MM.1S (cell line): ENCODE results near the gene DPY19L3.

ENCODE experiments used
- DNase-seq: peaks from one replicate; pipeline ENCODE4 v3.0.0-alpha.2; 2015
- H2AFZ ChIP-seq: fragments of 300-600 bp; sonication (generic); 2 replicates; pipeline ENCODE4 v1.6.0; 2016; ENCODE audit warnings: antibody characterized with exemption, low read length
- H3F3A ChIP-seq: fragments of 300-600 bp; sonication (generic); 2 replicates; pipeline ENCODE4 v1.6.1; 2016; ENCODE audit warnings: mild to moderate bottlenecking, antibody characterized with exemption, low read length, moderate library complexity, mixed read lengths; ENCODE audit not compliant: insufficient read depth
- H3K27ac ChIP-seq: fragments of 300-600 bp; sonication (generic); 2 replicates; pipeline ENCODE4 v1.5.1; 2016; ENCODE audit warnings: mild to moderate bottlenecking, low read length
- H3K27me3 ChIP-seq: fragments of 300-600 bp; sonication (generic); replicated peaks from 2 replicates; pipeline ENCODE4 v1.6.0; 2016; ENCODE audit warnings: low read length; ENCODE audit not compliant: insufficient read depth
- H3K36me3 ChIP-seq: fragments of 300-600 bp; sonication (generic); replicated peaks from 2 replicates; pipeline ENCODE4 v1.6.1; 2016; ENCODE audit warnings: mild to moderate bottlenecking, low read length, mixed read lengths; ENCODE audit not compliant: insufficient read depth
- H3K4me1 ChIP-seq: fragments of 300-600 bp; sonication (generic); 2 replicates; pipeline ENCODE4 v1.6.1; 2016; ENCODE audit warnings: low read length, mixed read lengths
- H3K4me2 ChIP-seq: fragments of 300-600 bp; sonication (generic); 2 replicates; pipeline ENCODE4 v1.6.0; 2016; ENCODE audit warnings: low read depth, low read length
- H3K4me3 ChIP-seq: fragments of 300-600 bp; sonication (generic); 2 replicates; pipeline ENCODE4 v1.5.1; 2016; ENCODE audit warnings: low read length, mixed read lengths
- H3K79me2 ChIP-seq: fragments of 300-600 bp; sonication (generic); 2 replicates; pipeline ENCODE4 v1.6.1; 2016; ENCODE audit warnings: mixed run types, low read length, mixed read lengths
- H3K9ac ChIP-seq: fragments of 300-600 bp; sonication (generic); 2 replicates; pipeline ENCODE4 v1.6.1; 2016; ENCODE audit warnings: low read length, mixed read lengths
- H3K9me2 ChIP-seq: fragments of 300-600 bp; sonication (generic); replicated peaks from 2 replicates; pipeline ENCODE4 v1.6.1; 2016; ENCODE audit warnings: mild to moderate bottlenecking, low read length, mixed read lengths; ENCODE audit not compliant: insufficient read depth
- H3K9me3 ChIP-seq: fragments of 300-600 bp; sonication (generic); replicated peaks from 2 replicates; pipeline ENCODE4 v1.6.1; 2016; ENCODE audit warnings: mild to moderate bottlenecking, low read length, mixed read lengths; ENCODE audit not compliant: insufficient read depth
- H4K20me1 ChIP-seq: fragments of 300-600 bp; sonication (generic); 2 replicates; pipeline ENCODE4 v1.6.1; 2016; ENCODE audit warnings: mild to moderate bottlenecking, low read length, moderate library complexity, mixed read lengths; ENCODE audit not compliant: insufficient read depth
- EZH2 ChIP-seq: fragments of 300-600 bp; sonication (generic); optimal IDR thresholded peaks from 2 replicates; pipeline ENCODE3; 2017; ENCODE audit warnings: low read depth, mild to moderate bottlenecking, antibody characterized with exemption, low read length, mixed read lengths
- EZH2phosphoT487 ChIP-seq: fragments of 300-600 bp; sonication (generic); IDR thresholded peaks from 2 replicates; pipeline ENCODE4 v1.6.1; 2018; ENCODE audit warnings: antibody characterized with exemption, low read length
- TF ChIP-seq, protein P1 (sequence below): fragments of 300-600 bp; sonication (generic); IDR thresholded peaks from 2 replicates; pipeline ENCODE4 v1.5.1; 2016; ENCODE audit warnings: antibody characterized with exemption, low read length, mixed read lengths

Gene DPY19L3

DNA sequence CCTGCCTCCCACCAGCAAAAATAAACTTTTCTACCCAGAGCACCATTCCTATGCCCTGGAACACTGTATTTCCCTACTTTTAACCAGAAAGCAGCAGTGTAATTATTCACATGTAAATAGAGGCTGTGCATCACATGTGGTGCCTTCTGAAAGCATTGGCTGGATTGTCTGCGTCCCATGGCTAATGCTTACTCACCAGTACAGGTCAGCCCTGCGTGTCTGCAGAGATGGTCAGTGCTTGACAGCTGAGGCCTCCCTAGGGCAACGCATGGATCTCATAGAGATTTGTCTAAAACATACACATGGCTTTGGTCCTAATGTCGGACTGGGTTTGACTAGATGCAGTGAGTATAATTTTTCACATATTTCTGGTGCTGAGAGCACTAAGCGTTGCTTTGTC, 64.2 kb downstream of the DPY19L3 start:
- DNase-seq: no peak
- H3K36me3 ChIP-seq: no peaks in the 10 kb centered on the region

DNA sequence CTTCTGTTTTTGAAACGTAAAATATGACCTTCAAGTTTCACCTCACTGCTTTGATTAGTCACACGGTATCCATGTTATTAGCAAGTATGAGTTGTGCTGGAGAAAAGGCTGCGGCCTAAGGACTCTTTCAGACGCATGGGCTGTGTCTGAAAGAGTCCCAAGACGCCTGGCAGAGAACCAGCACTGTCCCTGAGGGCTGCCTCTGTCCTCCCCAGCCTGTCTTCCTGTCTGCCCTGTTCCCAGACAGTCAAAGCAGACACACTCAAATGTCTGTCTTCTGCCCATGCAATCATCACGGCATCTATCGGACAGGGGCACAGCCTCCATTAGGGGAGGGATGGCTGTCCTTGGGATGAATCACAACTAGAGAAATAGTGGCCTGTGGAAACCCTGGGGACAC, 65.5 kb downstream of the DPY19L3 start:
- Histone ChIP-seq H3K9me2 (no peaks in the 10 kb centered on the region), H3K27me3 (no peaks in the 10 kb centered on the region), H3F3A (no peaks in the 10 kb centered on the region), H3K4me3 (no peak overlapping the region), H3K27ac (no peak overlapping the region), H2AFZ (no peak overlapping the region), H3K4me2 (no peak overlapping the region), H3K9me3 (no peaks in the 10 kb centered on the region), H4K20me1 (no peaks in the 10 kb centered on the region), H3K9ac (no peak overlapping the region), H3K36me3 (no peaks in the 10 kb centered on the region), H3K79me2 (no peaks in the 10 kb centered on the region), H3K4me1 (no peaks in the 10 kb centered on the region)
- no peak for DNase-seq
- TF ChIP-seq, protein P1, sequence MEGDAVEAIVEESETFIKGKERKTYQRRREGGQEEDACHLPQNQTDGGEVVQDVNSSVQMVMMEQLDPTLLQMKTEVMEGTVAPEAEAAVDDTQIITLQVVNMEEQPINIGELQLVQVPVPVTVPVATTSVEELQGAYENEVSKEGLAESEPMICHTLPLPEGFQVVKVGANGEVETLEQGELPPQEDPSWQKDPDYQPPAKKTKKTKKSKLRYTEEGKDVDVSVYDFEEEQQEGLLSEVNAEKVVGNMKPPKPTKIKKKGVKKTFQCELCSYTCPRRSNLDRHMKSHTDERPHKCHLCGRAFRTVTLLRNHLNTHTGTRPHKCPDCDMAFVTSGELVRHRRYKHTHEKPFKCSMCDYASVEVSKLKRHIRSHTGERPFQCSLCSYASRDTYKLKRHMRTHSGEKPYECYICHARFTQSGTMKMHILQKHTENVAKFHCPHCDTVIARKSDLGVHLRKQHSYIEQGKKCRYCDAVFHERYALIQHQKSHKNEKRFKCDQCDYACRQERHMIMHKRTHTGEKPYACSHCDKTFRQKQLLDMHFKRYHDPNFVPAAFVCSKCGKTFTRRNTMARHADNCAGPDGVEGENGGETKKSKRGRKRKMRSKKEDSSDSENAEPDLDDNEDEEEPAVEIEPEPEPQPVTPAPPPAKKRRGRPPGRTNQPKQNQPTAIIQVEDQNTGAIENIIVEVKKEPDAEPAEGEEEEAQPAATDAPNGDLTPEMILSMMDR: no peak
- TF ChIP-seq EZH2phosphoT487 (no peak), EZH2 (no peak)

More for the DNA sequence above, 64.2 kb downstream of the DPY19L3 start:
- Histone ChIP-seq H3K9me2 (no peaks in the 10 kb centered on the region), H3K4me2 (no peak overlapping the region), H3K4me3 (no peak overlapping the region), H3K27me3 (no peaks in the 10 kb centered on the region), H3K9me3 (no peaks in the 10 kb centered on the region), H3K27ac (no peak overlapping the region), H3K79me2 (no peaks in the 10 kb centered on the region), H4K20me1 (no peaks in the 10 kb centered on the region), H3F3A (no peaks in the 10 kb centered on the region), H3K4me1 (no peaks in the 10 kb centered on the region), H3K9ac (no peak overlapping the region), H2AFZ (no peak overlapping the region)
- TF ChIP-seq EZH2phosphoT487 (no peak), EZH2 (no peak)
- TF ChIP-seq, protein P1: no peak

DNA sequence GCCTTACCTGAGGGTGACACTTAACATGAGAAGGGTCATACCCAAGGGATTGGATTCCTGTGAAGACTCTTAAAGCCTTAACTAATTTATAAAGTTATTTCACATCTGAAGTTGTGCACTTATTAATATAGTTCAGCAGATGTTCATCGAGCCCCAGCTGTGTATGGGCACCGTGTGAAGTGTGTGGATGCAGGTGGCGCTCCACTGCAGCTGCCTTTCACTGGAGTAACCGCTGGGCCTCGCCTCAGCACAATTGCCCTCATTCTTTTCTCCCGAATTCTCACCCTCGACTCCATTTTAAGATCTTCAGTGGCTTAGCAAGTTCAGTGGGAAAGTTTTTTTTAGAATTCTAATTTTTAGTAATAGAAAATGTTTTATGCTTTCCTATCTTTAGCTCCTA, 66.2 kb downstream of the DPY19L3 start:
- no peak overlapping the region for H3K27ac ChIP-seq

More for the DNA sequence above, 66.2 kb downstream of the DPY19L3 start:
- Histone ChIP-seq H3K4me3 (no peak overlapping the region), H3K4me1 (no peaks in the 10 kb centered on the region), H3K4me2 (no peak overlapping the region), H3K79me2 (no peaks in the 10 kb centered on the region), H3K9me2 (no peaks in the 10 kb centered on the region), H3F3A (no peaks in the 10 kb centered on the region), H3K9ac (no peak overlapping the region), H4K20me1 (no peaks in the 10 kb centered on the region), H3K36me3 (no peaks in the 10 kb centered on the region), H2AFZ (no peak overlapping the region), H3K27me3 (no peaks in the 10 kb centered on the region), H3K9me3 (no peaks in the 10 kb centered on the region)
- TF ChIP-seq, protein P1: no peak
- TF ChIP-seq EZH2 (no peak), EZH2phosphoT487 (no peak)
- DNase-seq: no peak
